ENCODE results near the gene ITGB2. TPM values are rescaled to one million over a fixed set of nuclear protein-coding genes. Genes with fewer than 3 reads are reported as not detected.

ITGB2 gene
- total RNA-seq, 1 experiment from 2014 or later, result 0.19 TPM

- no peak for DNase-seq (ENCODE audit: low spot score)
Observed at GRCh38 chr21:44955141-44955797, 34.6 kb upstream of the ITGB2 start.

GRCh38 chr21:44954281-44954771, 33.6 kb upstream of the ITGB2 start:
- DNase-seq (ENCODE audit: low spot score), result no peak

GRCh38 chr21:44953628-44954021, 32.9 kb upstream of the ITGB2 start:
- DNase-seq (ENCODE audit: low spot score), result no peak

- DNase-seq (ENCODE audit: low spot score), result no peak
Observed at GRCh38 chr21:44952929-44953627, 32.4 kb upstream of the ITGB2 start.

GRCh38 chr21:44952116-44952928, 31.6 kb upstream of the ITGB2 start:
- no peak for DNase-seq (ENCODE audit: low spot score)

GRCh38 chr21:44951186-44951915, 30.7 kb upstream of the ITGB2 start:
- DNase-seq (ENCODE audit: low spot score), result no peak

- no peak for DNase-seq (ENCODE audit: low spot score)
Observed at GRCh38 chr21:44950351-44950750, 29.7 kb upstream of the ITGB2 start.

- DNase-seq (ENCODE audit: low spot score), result peak; percentile 84
Observed at GRCh38 chr21:44949779-44950198, 29.1 kb upstream of the ITGB2 start.

GRCh38 chr21:44949161-44949778, 28.6 kb upstream of the ITGB2 start:
- DNase-seq (ENCODE audit: low spot score), result no peak

GRCh38 chr21:44948426-44949120, 27.9 kb upstream of the ITGB2 start:
- DNase-seq (ENCODE audit: low spot score), result no peak

- DNase-seq (ENCODE audit: low spot score), result peak; percentile 88
Observed at GRCh38 chr21:44947930-44948331, 27.2 kb upstream of the ITGB2 start.

- peak; percentile 82 for DNase-seq (ENCODE audit: low spot score)
Observed at GRCh38 chr21:44947111-44947929, 26.6 kb upstream of the ITGB2 start.

GRCh38 chr21:44946254-44947041, 25.7 kb upstream of the ITGB2 start:
- DNase-seq (ENCODE audit: low spot score), result no peak

GRCh38 chr21:44944596-44944995, 23.9 kb upstream of the ITGB2 start:
- DNase-seq (ENCODE audit: low spot score), result no peak

- no peak for DNase-seq (ENCODE audit: low spot score)
Observed at GRCh38 chr21:44943686-44944550, 23.2 kb upstream of the ITGB2 start.

GRCh38 chr21:44943005-44943685, 22.4 kb upstream of the ITGB2 start:
- no peak for DNase-seq (ENCODE audit: low spot score)

- DNase-seq (ENCODE audit: low spot score), result no peak
Observed at GRCh38 chr21:44942566-44942965, 21.9 kb upstream of the ITGB2 start.

Data from A172 (cell line).